H9 (cell line): ENCODE results near the gene FHOD3. TPM values are rescaled to one million over a fixed set of nuclear protein-coding genes. Genes with fewer than 3 reads are reported as not detected.

ENCODE experiments used
- DNase-seq: peaks from one replicate; pipeline ENCODE4 v3.0.0-alpha.2; 2017
- H2AFZ ChIP-seq: one replicate; pipeline ENCODE4 v1.6.1; 2013; ENCODE audit warnings: mild to moderate bottlenecking, low read length, control low read depth, moderate library complexity
- H2AK5ac ChIP-seq: 2 replicates; pipeline ENCODE4 v1.6.1; 2013; ENCODE audit warnings: low read length, control low read depth, mixed read lengths; ENCODE audit not compliant: insufficient read length
- H2BK120ac ChIP-seq: one replicate; pipeline ENCODE4 v1.6.1; 2013; ENCODE audit warnings: low read depth, mild to moderate bottlenecking, low read length, control low read depth, inconsistent platforms; ENCODE audit not compliant: poor library complexity, severe bottlenecking
- H2BK12ac ChIP-seq: 2 replicates; pipeline ENCODE4 v1.6.1; 2013; ENCODE audit warnings: low read length, control low read depth, mixed read lengths, low read depth; ENCODE audit not compliant: insufficient read length
- H2BK15ac ChIP-seq: 2 replicates; pipeline ENCODE4 v1.6.1; 2013; ENCODE audit warnings: low read depth, low read length, control low read depth
- H2BK20ac ChIP-seq: one replicate; pipeline ENCODE4 v1.6.1; 2013; ENCODE audit warnings: low read depth, mild to moderate bottlenecking, low read length, control low read depth, inconsistent platforms; ENCODE audit not compliant: poor library complexity, severe bottlenecking
- H2BK5ac ChIP-seq: 2 replicates; pipeline ENCODE4 v1.6.1; 2013; ENCODE audit warnings: low read length, control low read depth, mixed read lengths; ENCODE audit not compliant: insufficient read length
- H3K14ac ChIP-seq: 2 replicates; pipeline ENCODE4 v1.6.1; 2013; ENCODE audit warnings: low read length, control low read depth; ENCODE audit not compliant: insufficient read depth
- H3K18ac ChIP-seq: 2 replicates; pipeline ENCODE4 v1.6.1; 2013; ENCODE audit warnings: low read depth, mild to moderate bottlenecking, mixed read lengths, low read length, control low read depth; ENCODE audit not compliant: insufficient read length
- H3K23ac ChIP-seq: 2 replicates; pipeline ENCODE4 v1.6.1; 2013; ENCODE audit warnings: low read length, control low read depth, mixed read lengths, low read depth; ENCODE audit not compliant: insufficient read length
- H3K23me2 ChIP-seq: 2 replicates; pipeline ENCODE4 v1.6.1; 2013; ENCODE audit warnings: low read depth, mild to moderate bottlenecking, mixed read lengths, low read length, control low read depth; ENCODE audit not compliant: insufficient read length, poor library complexity, severe bottlenecking
- H3K27ac ChIP-seq: 2 replicates; pipeline ENCODE4 v1.5.1; 2013; ENCODE audit warnings: low read length, control low read depth, mixed read lengths, low read depth; ENCODE audit not compliant: insufficient read length
- H3K27me3 ChIP-seq: 2 replicates; pipeline ENCODE4 v1.6.1; 2013; ENCODE audit warnings: low read length, control low read depth, inconsistent platforms; ENCODE audit not compliant: insufficient read depth
- H3K4ac ChIP-seq: 2 replicates; pipeline ENCODE4 v1.6.1; 2013; ENCODE audit warnings: low read depth, mild to moderate bottlenecking, control low read depth, inconsistent platforms, low read length, moderate library complexity
- H3K4me1 ChIP-seq: 2 replicates; pipeline ENCODE4 v1.6.1; 2013; ENCODE audit warnings: low read length, control low read depth, inconsistent platforms; ENCODE audit not compliant: insufficient read depth
- H3K4me2 ChIP-seq: 2 replicates; pipeline ENCODE4 v1.6.1; 2013; ENCODE audit warnings: low read length, control low read depth, mixed read lengths; ENCODE audit not compliant: insufficient read length, insufficient read depth
- H3K56ac ChIP-seq: 2 replicates; pipeline ENCODE4 v1.6.1; 2013; ENCODE audit warnings: low read depth, mild to moderate bottlenecking, mixed read lengths, low read length, control low read depth; ENCODE audit not compliant: insufficient read length
- H3K79me1 ChIP-seq: 2 replicates; pipeline ENCODE4 v1.6.1; 2013; ENCODE audit warnings: low read depth, mild to moderate bottlenecking, moderate library complexity, low read length, control low read depth, inconsistent platforms; ENCODE audit not compliant: insufficient read depth, poor library complexity, severe bottlenecking
- H3K79me2 ChIP-seq: 2 replicates; pipeline ENCODE4 v1.6.1; 2013; ENCODE audit warnings: low read length, control low read depth, inconsistent platforms; ENCODE audit not compliant: insufficient read depth
- H3K9ac ChIP-seq: 2 replicates; pipeline ENCODE4 v1.6.1; 2013; ENCODE audit warnings: low read length, control low read depth, mixed read lengths; ENCODE audit not compliant: insufficient read length; ENCODE audit errors: extremely low read depth
- H3K9me3 ChIP-seq: one replicate; pipeline ENCODE4 v1.6.1; 2013; ENCODE audit warnings: low read depth, low read length, inconsistent platforms; ENCODE audit not compliant: control insufficient read depth
- H3T11ph ChIP-seq: one replicate; pipeline ENCODE4 v1.6.1; 2013; ENCODE audit warnings: mild to moderate bottlenecking, low read length, control low read depth, inconsistent platforms
- H4K20me1 ChIP-seq: one replicate; pipeline ENCODE4 v1.6.1; 2013; ENCODE audit not compliant: control insufficient read depth, insufficient read length, insufficient read depth
- H4K5ac ChIP-seq: 2 replicates; pipeline ENCODE4 v1.6.1; 2013; ENCODE audit warnings: low read depth, mild to moderate bottlenecking, mixed read lengths, low read length, control low read depth; ENCODE audit not compliant: insufficient read length
- H4K8ac ChIP-seq: replicated peaks from 2 replicates; pipeline ENCODE4 v1.6.1; 2013; ENCODE audit warnings: low read length, control low read depth, mixed read lengths, low read depth; ENCODE audit not compliant: insufficient read length
- H4K91ac ChIP-seq: 2 replicates; pipeline ENCODE4 v1.6.1; 2013; ENCODE audit warnings: low read depth, mild to moderate bottlenecking, moderate library complexity, mixed read lengths, low read length, control low read depth; ENCODE audit not compliant: insufficient read length
- H3K27ac Mint-ChIP-seq, 3 experiments: 2 replicates in 2 of 3; 3 replicates in 1 of 3; pipeline ENCODE4 v1.8.0; 2020 to 2021; ENCODE audit warnings: mixed read lengths in 3 of 3, mild to moderate bottlenecking in 1 of 3, moderate library complexity in 1 of 3
- H3K27me3 Mint-ChIP-seq: 2 replicates; pipeline ENCODE4 v1.8.0; 2021; ENCODE audit warnings: low read depth, mild to moderate bottlenecking, moderate library complexity, mixed read lengths
- H3K36me3 Mint-ChIP-seq, 3 experiments: 2 replicates in 2 of 3; 3 replicates in 1 of 3; pipeline ENCODE4 v1.8.0; 2020 to 2021; ENCODE audit warnings: low read depth in 3 of 3, mixed read lengths in 3 of 3; ENCODE audit not compliant: insufficient read depth in 1 of 3
- H3K4me1 Mint-ChIP-seq, 2 experiments: 2 replicates each; pipeline ENCODE4 v1.8.0; 2020; ENCODE audit warnings: mixed read lengths in 2 of 2
- H3K4me3 Mint-ChIP-seq, 2 experiments: 2 replicates in 1 of 2; 3 replicates in 1 of 2; pipeline ENCODE4 v1.8.0; 2020 to 2021; ENCODE audit warnings: mild to moderate bottlenecking in 2 of 2, mixed read lengths in 2 of 2, moderate library complexity in 1 of 2
- H3K9me3 Mint-ChIP-seq, 2 experiments: 2 replicates in 1 of 2; 3 replicates in 1 of 2; pipeline ENCODE4 v1.8.0; 2020; ENCODE audit warnings: mild to moderate bottlenecking in 2 of 2, mixed read lengths in 2 of 2, moderate library complexity in 1 of 2
- WGBS: extraction: QIAGEN DNeasy Blood & Tissue Kit; methylation state at CpG from one replicate; pipeline ENCODE4 v1.1.7; 2013; ENCODE audit warnings: missing lambda C conversion rate, low lambda C conversion rate, mixed read lengths; ENCODE audit not compliant: insufficient read length; ENCODE audit errors: extremely low coverage; 5-methylcytosine and 5-hydroxymethylcytosine counted together
- total RNA-seq: library from RNA; stranded (reverse); gene quantifications from 2 replicates; pipeline ENCODE4 v1.2.1, GENCODE V29; 2021
- TF ChIP-seq, protein P1 (sequence below): fragments of 200-600 bp; sonication (generic); conservative IDR thresholded peaks from 3 replicates; pipeline ENCODE4 v1.8.0; 2021; ENCODE audit warnings: antibody characterized with exemption, mild to moderate bottlenecking

The FHOD3 gene
- total RNA-seq, 1 experiment from 2014 or later = 8.0 TPM

DNA sequence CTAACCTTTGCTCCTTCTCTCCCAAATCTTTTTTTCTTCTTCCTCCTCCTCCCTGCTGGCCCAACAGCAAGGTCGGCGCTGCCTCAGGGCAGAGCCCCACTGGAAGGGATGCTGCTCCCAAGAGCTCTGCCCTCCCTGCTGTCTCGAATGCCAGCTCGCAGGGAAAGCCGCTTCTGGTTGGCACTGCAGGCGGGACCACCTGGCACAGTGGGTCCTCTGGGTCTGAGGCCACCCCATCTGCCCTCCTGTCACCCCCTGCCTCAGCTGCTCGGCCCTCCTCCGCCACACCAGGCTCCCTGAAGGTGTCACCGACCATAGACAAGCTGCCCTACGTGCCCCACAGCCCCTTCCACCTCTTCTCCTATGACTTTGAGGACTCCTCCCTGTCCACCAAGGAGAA, 355.0 kb downstream of the FHOD3 start:
- Histone ChIP-seq H4K5ac (no peak overlapping the region), H3K27me3 (no peaks in the 10 kb centered on the region), H3T11ph (no peak overlapping the region), H3K9me3 (no peaks in the 10 kb centered on the region), H3K79me2 (no peaks in the 10 kb centered on the region), H2AK5ac (no peak overlapping the region), H3K4me2 (no peak overlapping the region), H3K56ac (no peak overlapping the region), H2AFZ (no peak overlapping the region), H2BK20ac (no peak overlapping the region), H3K23ac (no peak overlapping the region), H3K14ac (no peak overlapping the region; the same call in 1 of the 2 replicates), H4K20me1 (no peaks in the 10 kb centered on the region), H2BK15ac (no peak overlapping the region), H3K18ac (no peak overlapping the region), H3K23me2 (no peaks in the 10 kb centered on the region), H3K27ac (no peak overlapping the region), H3K79me1 (no peaks in the 10 kb centered on the region), H2BK12ac (no peak overlapping the region), H3K4me1 (no peaks in the 10 kb centered on the region), H3K4ac (no peak overlapping the region), H4K91ac (no peak overlapping the region), H2BK5ac (no peak overlapping the region), H2BK120ac (no peak overlapping the region), H4K8ac (no peak overlapping the region), H3K9ac (no peak overlapping the region)
- Mint-ChIP-seq H3K36me3 (peaks cover 0 to 6% (median 0%) of the 10 kb centered on the region in 3 experiments; a peak in 2 of 7 replicates), H3K4me3 (no peak overlapping the region), H3K27ac (no peak overlapping the region), H3K9me3 (no peaks in the 10 kb centered on the region; a peak in 1 of 5 replicates), H3K27me3 (peaks cover 5% of the 10 kb centered on the region; the same call in 1 of the 2 replicates), H3K4me1 (peaks cover 3% of the 10 kb centered on the region in 2 experiments)
- WGBS = no CpG with 5 or more reads among the region's 10 CpGs
- no peak for DNase-seq
- TF ChIP-seq, protein P1, sequence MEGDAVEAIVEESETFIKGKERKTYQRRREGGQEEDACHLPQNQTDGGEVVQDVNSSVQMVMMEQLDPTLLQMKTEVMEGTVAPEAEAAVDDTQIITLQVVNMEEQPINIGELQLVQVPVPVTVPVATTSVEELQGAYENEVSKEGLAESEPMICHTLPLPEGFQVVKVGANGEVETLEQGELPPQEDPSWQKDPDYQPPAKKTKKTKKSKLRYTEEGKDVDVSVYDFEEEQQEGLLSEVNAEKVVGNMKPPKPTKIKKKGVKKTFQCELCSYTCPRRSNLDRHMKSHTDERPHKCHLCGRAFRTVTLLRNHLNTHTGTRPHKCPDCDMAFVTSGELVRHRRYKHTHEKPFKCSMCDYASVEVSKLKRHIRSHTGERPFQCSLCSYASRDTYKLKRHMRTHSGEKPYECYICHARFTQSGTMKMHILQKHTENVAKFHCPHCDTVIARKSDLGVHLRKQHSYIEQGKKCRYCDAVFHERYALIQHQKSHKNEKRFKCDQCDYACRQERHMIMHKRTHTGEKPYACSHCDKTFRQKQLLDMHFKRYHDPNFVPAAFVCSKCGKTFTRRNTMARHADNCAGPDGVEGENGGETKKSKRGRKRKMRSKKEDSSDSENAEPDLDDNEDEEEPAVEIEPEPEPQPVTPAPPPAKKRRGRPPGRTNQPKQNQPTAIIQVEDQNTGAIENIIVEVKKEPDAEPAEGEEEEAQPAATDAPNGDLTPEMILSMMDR = no peak
